WERI-Rb-1 (cell line): ENCODE measurements around the gene LRRTM4.

Experiments used
- DNase-seq: peaks from one replicate; pipeline ENCODE4 v3.0.0-alpha.2; 2020
- H3K27ac ChIP-seq: fragments of 250-450 bp; sonication (Bioruptor Pico); 2 replicates; pipeline ENCODE4 v1.5.1; 2020; ENCODE audit warnings: mild to moderate bottlenecking, moderate library complexity
- H3K27me3 ChIP-seq: fragments of 250-450 bp; sonication (Bioruptor Pico); 2 replicates; pipeline ENCODE4 v1.5.1; 2021; ENCODE audit warnings: mild to moderate bottlenecking, low read depth, moderate library complexity; ENCODE audit not compliant: insufficient read depth, severe bottlenecking
- H3K36me3 ChIP-seq: fragments of 250-450 bp; sonication (Bioruptor Pico); 2 replicates; pipeline ENCODE4 v1.5.1; 2020; ENCODE audit warnings: mild to moderate bottlenecking, moderate library complexity
- H3K4me3 ChIP-seq: 2 replicates; pipeline ENCODE4 v1.5.1; 2011; ENCODE audit warnings: low read depth, mild to moderate bottlenecking, control low read depth, low read length
- H3K9me3 ChIP-seq: fragments of 250-450 bp; sonication (Bioruptor Pico); 2 replicates; pipeline ENCODE4 v1.5.1; 2021; ENCODE audit warnings: mild to moderate bottlenecking, moderate library complexity; ENCODE audit not compliant: severe bottlenecking
- TF ChIP-seq, protein P1 (sequence below): IDR thresholded peaks from 2 replicates; pipeline ENCODE4 v1.5.1; 2011; ENCODE audit warnings: low read depth, mild to moderate bottlenecking, control low read depth, inconsistent platforms, low read length

LRRTM4 gene

DNA sequence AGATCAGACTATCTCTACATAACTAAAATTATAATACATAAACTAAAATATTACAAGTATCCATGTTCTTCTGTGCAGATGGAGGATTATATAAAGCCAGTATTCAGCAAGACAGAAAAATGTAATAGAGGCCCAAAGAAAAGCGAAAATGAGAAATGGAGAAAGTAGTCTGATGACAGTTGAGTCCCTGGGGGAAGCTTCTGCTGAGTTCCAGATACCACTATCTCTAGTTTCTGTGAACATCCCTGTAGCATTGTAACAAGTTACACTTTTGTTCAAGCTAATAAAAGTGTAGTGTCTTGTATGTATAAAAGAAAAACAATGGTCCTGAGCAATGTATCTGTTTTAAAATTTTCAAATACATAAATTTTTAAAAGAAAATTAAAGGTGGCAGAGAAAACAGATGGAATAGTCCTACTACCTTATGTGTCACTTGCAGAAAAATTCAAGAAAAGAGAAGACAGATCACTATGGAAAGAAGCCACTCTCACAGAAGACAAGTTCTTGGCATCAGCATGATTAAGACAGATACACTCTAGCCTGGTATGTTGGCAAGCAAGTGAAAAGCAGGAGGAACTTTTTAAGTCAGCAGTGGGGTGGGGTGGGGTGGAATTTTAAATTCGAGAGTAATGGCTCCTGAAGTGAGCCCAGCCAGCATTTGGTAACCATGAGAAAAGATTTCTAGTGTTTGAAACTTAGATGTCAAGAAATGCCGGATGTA lies 541.9 kb downstream of the LRRTM4 start:
- TF ChIP-seq, protein P1, sequence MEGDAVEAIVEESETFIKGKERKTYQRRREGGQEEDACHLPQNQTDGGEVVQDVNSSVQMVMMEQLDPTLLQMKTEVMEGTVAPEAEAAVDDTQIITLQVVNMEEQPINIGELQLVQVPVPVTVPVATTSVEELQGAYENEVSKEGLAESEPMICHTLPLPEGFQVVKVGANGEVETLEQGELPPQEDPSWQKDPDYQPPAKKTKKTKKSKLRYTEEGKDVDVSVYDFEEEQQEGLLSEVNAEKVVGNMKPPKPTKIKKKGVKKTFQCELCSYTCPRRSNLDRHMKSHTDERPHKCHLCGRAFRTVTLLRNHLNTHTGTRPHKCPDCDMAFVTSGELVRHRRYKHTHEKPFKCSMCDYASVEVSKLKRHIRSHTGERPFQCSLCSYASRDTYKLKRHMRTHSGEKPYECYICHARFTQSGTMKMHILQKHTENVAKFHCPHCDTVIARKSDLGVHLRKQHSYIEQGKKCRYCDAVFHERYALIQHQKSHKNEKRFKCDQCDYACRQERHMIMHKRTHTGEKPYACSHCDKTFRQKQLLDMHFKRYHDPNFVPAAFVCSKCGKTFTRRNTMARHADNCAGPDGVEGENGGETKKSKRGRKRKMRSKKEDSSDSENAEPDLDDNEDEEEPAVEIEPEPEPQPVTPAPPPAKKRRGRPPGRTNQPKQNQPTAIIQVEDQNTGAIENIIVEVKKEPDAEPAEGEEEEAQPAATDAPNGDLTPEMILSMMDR, result no peak
- Histone ChIP-seq H3K27me3 (no peaks in the 10 kb centered on the region), H3K4me3 (no peak overlapping the region), H3K36me3 (no peaks in the 10 kb centered on the region), H3K9me3 (no peaks in the 10 kb centered on the region), H3K27ac (no peak overlapping the region)
- DNase-seq, result no peak

DNA sequence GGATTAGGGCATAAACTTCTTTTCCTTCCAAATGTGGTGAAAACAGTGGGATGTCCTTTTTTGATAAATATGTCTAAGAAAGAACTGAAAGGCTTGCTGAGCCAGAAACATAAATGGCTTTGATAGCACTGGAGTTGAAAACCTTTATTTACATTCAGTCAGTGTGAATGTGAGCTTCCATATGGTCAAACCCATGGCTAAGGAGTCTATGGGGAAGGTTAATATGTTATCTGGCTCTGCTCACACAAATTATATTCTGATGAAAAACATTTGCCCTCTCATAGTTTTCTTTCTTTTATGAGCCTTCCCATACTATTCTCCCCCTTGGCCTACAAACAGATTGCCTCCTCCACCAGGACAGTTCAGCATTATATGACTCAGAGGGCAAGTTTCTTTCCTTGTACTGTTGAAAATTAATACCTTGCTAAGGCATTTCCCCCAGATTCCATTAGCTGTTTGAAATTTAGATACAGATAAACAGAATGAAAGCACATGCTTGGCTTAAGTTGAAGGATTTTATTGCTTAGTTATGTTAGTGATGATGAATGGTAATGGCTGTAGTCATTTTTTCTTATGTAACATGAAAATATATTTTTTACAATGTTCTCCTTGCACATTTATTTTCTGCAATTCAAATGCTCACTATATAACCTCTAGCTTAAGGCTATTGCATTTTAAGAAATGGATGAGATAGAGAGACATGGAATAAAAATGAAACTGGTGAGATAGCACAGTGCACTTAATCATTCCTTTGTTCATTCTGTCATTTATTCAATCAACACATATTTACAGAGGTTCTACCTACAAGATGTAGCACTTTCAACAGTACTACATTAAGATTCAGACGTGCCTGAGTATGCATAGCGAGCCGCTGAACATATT lies 544.1 kb downstream of the LRRTM4 start:
- H3K27me3 ChIP-seq, result no peaks in the 10 kb centered on the region
- H3K27ac ChIP-seq, result no peak overlapping the region
- no peaks in the 10 kb centered on the region for H3K36me3 ChIP-seq
- TF ChIP-seq, protein P1, result no peak
- H3K9me3 ChIP-seq, result no peaks in the 10 kb centered on the region
- H3K4me3 ChIP-seq, result no peak overlapping the region
- no peak for DNase-seq

DNA sequence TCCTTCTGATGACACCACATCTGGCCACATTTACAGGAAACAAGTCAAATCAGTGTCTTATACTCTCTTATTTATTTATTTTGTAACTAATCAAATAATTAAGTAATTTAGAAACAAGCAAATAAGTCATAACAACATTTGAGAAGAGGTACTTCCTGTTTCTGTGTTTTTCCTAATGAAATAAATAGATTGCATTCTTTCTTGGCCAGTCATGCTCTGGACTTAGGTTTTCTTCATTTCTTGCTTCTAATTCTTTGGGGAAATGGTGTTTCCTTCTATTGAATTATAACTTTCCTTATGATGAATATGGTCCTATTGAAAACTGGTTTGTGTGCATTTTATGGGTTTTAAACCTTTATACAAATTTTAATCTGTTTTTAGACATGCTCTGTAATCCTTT lies 546.4 kb downstream of the LRRTM4 start:
- no peaks in the 10 kb centered on the region for H3K9me3 ChIP-seq
- no peak overlapping the region for H3K4me3 ChIP-seq
- no peaks in the 10 kb centered on the region for H3K36me3 ChIP-seq
- no peaks in the 10 kb centered on the region for H3K27me3 ChIP-seq
- TF ChIP-seq, protein P1, result no peak
- DNase-seq, result no peak
- no peak overlapping the region for H3K27ac ChIP-seq

DNA sequence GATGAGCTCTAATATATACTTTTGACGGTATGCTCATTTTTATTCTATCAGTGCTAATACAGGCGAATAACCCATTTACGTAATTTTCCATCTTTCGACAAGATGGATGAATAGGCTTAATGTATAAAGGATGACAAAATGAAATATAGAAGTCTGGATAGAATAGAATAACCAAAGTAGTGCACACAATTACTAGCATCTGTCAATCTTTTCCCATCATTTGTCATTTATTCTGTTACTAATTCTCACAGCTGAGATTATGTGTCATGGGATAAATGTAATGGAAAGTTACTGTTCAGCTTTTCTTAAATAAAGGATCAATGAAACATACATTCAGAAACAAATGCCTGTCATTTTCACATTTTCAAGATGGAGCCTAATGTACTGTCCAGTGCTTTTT lies 548.6 kb downstream of the LRRTM4 start:
- Histone ChIP-seq H3K9me3 (no peaks in the 10 kb centered on the region), H3K27ac (no peak overlapping the region), H3K27me3 (no peaks in the 10 kb centered on the region), H3K4me3 (no peak overlapping the region), H3K36me3 (no peaks in the 10 kb centered on the region)
- TF ChIP-seq, protein P1, result no peak
- DNase-seq, result no peak

DNA sequence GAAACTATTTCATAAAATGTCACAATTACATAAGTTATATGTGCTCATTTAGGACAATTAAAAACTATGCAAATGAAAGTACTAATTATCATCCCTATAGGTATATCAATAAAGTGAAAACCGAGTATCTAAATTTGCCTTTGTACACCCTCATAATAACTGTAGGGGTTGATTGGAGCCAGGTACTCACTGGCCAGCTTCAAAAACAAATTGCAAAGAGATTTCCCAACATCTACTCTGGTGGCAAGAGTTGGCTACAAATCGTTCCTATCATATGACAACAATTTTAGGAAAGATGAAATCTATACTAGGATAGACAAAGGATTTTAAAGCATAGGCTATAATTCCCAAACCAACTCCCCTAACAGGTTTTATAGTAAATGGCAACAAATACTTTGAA lies 556.4 kb downstream of the LRRTM4 start:
- TF ChIP-seq, protein P1, result no peak
- no peak for DNase-seq
- H3K36me3 ChIP-seq, result no peaks in the 10 kb centered on the region
- no peak overlapping the region for H3K4me3 ChIP-seq
- H3K27ac ChIP-seq, result no peak overlapping the region
- no peaks in the 10 kb centered on the region for H3K9me3 ChIP-seq
- H3K27me3 ChIP-seq, result no peaks in the 10 kb centered on the region
